Stimulated activated naive B cell treated with anti-CD40 and anti-IgM and Interleukin-4, amounts not matched to agents 10 μg/mL and 1 μg/mL and 100 μg/mL, for 72 hours (primary cell): ENCODE data around the gene GH1.
"Not testable (repeated sequence)": the region's sequence is repeated elsewhere in the genome, so short reads cannot be mapped to it uniquely, and the experiment has no call there.

Experiments
- ATAC-seq, 2 donors: fragments of 150-1000 bp; cut with Tn5 transposase; replicated peaks; 2 replicates each; pipeline ENCODE4 v1.10.0; 2021; ENCODE audit warnings: moderate library complexity in 1 of 2
- DNase-seq: peaks from one replicate; pipeline ENCODE4 v3.0.0; 2021
- H3K27ac Mint-ChIP-seq: one replicate; pipeline ENCODE4 v1.8.0; 2022; ENCODE audit warnings: mild to moderate bottlenecking, mixed read lengths
- H3K27me3 Mint-ChIP-seq, 2 donors: one replicate each; pipeline ENCODE4 v1.8.0; 2022; ENCODE audit warnings: mixed read lengths in 2 of 2
- H3K36me3 Mint-ChIP-seq, 2 donors: one replicate each; pipeline ENCODE4 v1.8.0; 2022; ENCODE audit warnings: mixed read lengths in 2 of 2, mild to moderate bottlenecking in 1 of 2
- H3K4me1 Mint-ChIP-seq, 2 donors: one replicate each; pipeline ENCODE4 v1.8.0; 2022; ENCODE audit warnings: mixed read lengths in 2 of 2, mild to moderate bottlenecking in 1 of 2
- H3K4me3 Mint-ChIP-seq, 2 donors: one replicate each; pipeline ENCODE4 v1.8.0; 2022; ENCODE audit warnings: mild to moderate bottlenecking in 2 of 2, mixed read lengths in 2 of 2, moderate library complexity in 1 of 2
- H3K9me3 Mint-ChIP-seq, 2 donors: one replicate each; pipeline ENCODE4 v1.8.0; 2022; ENCODE audit warnings: mixed read lengths in 2 of 2, mild to moderate bottlenecking in 1 of 2

The GH1 gene

DNA sequence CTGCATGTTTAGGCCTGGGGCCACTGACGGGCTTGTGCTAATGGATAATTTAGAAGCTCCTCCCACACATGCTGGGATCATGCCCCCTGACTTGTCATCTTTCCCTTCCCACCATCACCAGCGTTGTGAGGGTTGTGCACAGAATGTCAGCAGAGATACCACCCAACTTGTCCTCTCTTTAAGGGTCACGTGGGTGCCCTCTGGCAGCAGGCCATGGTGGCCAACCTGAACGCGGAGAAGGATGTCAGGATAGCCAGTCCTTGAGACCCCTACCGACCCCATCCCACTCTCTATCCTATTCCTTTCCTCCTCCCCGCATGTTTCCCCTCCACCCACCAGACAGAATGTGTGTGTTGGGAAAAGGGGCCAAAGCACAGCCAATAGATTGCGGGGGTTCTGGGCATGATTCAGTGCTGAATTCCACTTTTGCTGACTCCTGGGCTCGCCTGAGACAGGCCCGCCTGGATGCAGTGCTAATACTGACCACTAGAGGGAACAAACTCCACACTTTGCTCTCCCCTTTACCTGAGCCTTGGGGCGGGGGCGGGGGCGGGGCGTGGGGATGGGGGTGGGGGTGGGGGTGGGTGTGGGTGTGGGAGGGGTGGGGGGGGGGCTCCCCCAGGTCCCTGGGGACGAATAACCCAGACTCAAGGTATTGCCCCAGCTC lies 36.6 kb downstream of the GH1 start, which contains the start of gene GH2:
Gene GH2, minus strand, starts transcription at position 10 of the 667 bp plus-strand sequence. CDS start 143 bp downstream, outside the sequence.
- no peak within 1 kb of the TSS for H3K27ac Mint-ChIP-seq
- H3K4me3 Mint-ChIP-seq: no peak within 1 kb of the TSS
- peak; percentile 82 to 87 for ATAC-seq
- H3K9me3 Mint-ChIP-seq: no peaks in the 10 kb centered on the region
- H3K27me3 Mint-ChIP-seq: peaks cover 5 to 12% of the 10 kb centered on the region in 2 donors
- H3K36me3 Mint-ChIP-seq: peaks cover 0 to 2% of the 10 kb centered on the region in 2 donors
- DNase-seq: peak; percentile 52
- peaks cover 11 to 25% of the 10 kb centered on the region in 2 donors for H3K4me1 Mint-ChIP-seq

DNA sequence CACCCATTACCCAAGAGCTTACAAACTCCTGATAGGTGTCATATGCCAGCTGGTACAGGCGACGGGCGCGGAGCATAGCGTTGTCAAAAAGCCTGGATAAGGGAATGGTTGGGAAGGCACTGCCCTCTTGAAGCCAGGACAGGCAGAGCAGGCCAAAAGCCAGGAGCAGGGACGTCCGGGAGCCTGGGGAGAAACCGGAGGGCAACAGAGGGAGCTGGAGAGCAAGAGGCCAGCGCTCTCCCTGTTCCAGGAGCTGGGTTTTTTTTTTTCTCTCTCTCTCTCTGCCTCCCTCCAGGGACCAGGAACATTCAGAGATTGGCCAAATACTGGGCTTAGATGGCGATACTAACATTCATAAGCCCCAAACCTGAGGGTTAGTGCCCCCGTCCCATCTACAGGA lies 37.3 kb downstream of the GH1 start:
- H3K9me3 Mint-ChIP-seq, H3K4me3 Mint-ChIP-seq, DNase-seq, ATAC-seq, H3K27ac Mint-ChIP-seq, H3K36me3 Mint-ChIP-seq: not testable (repeated sequence)
- H3K27me3 Mint-ChIP-seq: peaks cover 5 to 12% of the 10 kb centered on the region in 2 donors
- peaks cover 11 to 25% of the 10 kb centered on the region in 2 donors for H3K4me1 Mint-ChIP-seq

DNA sequence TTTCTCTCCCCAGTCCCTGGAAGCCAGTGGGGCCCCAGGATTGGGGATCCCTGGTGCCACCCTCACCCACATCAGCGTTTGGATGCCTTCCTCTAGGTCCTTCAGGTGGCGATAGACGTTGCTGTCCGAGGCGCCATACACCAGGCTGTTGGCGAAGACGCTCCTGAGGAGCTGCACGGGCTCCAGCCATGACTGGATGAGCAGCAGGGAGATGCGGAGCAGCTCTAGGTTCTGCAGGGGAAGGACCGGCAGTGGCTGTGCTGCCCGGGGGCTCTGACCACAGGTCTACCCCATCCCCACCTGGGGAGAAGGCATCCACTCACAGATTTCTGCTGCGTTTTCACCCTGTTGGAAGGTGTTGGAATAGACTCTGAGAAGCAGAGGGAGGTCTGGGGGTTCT lies 37.9 kb downstream of the GH1 start:
- no peak for DNase-seq
- no peak for ATAC-seq
- no peak overlapping the region for H3K27ac Mint-ChIP-seq
- H3K9me3 Mint-ChIP-seq: no peaks in the 10 kb centered on the region
- H3K4me3 Mint-ChIP-seq: no peak overlapping the region
- H3K4me1 Mint-ChIP-seq: peaks cover 11 to 25% of the 10 kb centered on the region in 2 donors
- peaks cover 0 to 2% of the 10 kb centered on the region in 2 donors for H3K36me3 Mint-ChIP-seq
- H3K27me3 Mint-ChIP-seq: peaks cover 5 to 13% of the 10 kb centered on the region in 2 donors

DNA sequence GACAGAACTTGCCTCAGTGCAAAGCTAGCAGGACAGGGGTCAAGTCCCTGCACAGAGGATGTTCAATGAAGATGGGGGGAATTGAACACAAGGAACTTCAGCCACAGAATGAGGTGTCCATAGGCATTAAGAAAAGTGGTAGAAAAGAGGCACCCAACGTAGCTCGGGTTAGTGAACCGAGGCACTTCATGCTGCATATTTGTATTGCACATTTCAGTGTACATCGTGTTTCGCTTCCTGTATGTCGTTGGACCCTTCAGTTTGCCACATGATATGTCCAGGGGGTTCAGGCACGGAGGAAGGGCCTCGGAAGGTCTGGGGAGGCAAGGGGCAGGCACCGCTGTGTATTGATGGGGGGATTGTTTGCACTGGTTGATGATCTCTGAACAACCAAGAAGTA lies 40.2 kb downstream of the GH1 start:
- DNase-seq, H3K9me3 Mint-ChIP-seq, H3K27ac Mint-ChIP-seq, H3K36me3 Mint-ChIP-seq, H3K4me3 Mint-ChIP-seq: not testable (repeated sequence)
- peak in 1 of 2 donors; percentile 27 for ATAC-seq
- peaks cover 11% of the 10 kb centered on the region in 2 donors for H3K4me1 Mint-ChIP-seq
- H3K27me3 Mint-ChIP-seq: peaks cover 13% of the 10 kb centered on the region in 2 donors

DNA sequence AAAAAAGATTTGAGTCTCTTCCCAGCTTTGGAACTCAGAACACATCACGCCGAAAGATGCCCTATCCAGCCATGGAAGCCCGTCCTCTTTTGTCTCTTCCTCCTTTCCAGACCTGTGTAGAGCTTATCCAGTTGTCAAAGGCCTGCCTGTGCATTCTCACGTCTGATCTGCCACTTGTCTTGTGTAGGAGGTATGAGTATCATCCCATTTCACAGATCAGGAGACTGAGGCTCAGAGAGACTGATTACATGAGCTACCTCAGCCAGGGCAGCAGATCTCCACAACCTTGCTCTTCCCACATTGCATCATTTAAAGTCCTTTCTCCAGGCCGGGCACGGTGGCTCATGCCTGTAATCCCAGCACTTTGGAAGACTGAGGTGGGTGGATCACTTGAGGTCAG lies 43.9 kb downstream of the GH1 start:
- DNase-seq, H3K4me1 Mint-ChIP-seq, H3K9me3 Mint-ChIP-seq, H3K36me3 Mint-ChIP-seq, H3K27me3 Mint-ChIP-seq, ATAC-seq, H3K27ac Mint-ChIP-seq, H3K4me3 Mint-ChIP-seq: not testable (repeated sequence)

DNA sequence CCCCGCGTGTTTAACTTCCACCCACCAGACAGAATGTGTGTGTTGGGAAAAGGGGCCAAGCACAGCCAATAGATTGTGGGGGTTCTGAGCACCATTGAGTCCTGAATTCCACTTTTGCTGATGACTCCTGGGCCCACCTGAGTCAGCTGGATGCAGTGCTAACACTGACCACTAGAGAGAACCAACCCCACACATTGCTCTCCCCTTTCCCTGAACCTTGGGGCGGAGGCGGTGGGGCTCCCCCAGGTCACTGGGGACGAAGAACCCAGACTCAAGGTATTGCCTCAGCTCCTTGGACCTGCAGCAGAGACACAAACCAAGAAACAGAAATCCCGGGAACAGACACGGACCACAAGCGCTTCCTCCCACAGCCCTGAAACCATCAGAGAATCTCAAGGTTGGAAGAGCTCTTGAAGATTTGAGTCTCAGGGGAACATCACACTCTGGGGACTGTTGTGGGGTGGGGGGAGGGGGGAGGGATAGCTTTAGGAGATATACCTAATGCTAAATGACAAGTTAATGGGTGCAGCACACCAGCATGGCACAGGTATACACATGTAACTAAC lies 44.5 kb downstream of the GH1 start:
- peak; percentile 52 to 75 for ATAC-seq
- H3K4me3 Mint-ChIP-seq, H3K27me3 Mint-ChIP-seq, H3K27ac Mint-ChIP-seq, H3K4me1 Mint-ChIP-seq, H3K36me3 Mint-ChIP-seq, H3K9me3 Mint-ChIP-seq, DNase-seq: not testable (repeated sequence)

DNA sequence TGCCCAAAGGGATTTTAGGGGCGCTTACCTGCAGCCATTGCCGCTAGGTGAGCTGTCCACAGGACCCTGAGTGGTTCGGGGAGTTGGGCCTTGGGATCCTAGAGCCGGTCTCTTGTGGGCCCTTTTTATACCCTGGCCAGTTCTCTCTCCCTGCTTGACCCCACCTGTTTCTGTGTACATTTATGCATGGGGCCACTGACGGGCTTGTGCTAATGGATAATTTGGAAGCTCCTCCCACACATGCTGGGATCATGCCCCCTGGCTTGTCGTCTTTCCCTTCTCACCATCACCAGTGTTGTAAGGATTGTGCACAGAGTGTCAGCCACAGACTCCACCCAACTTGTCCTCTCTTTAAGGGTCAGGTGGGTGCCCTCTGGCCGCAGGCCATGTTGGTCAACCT lies 45.1 kb downstream of the GH1 start, which contains the start of gene CSH2:
Gene CSH2, minus strand, starts transcription at position 101 of the 400 bp plus-strand sequence. Its CDS starts 63 bp downstream, at position 38.
- H3K4me3 Mint-ChIP-seq, ATAC-seq, DNase-seq, H3K4me1 Mint-ChIP-seq, H3K36me3 Mint-ChIP-seq, H3K27ac Mint-ChIP-seq, H3K9me3 Mint-ChIP-seq, H3K27me3 Mint-ChIP-seq: not testable (repeated sequence)

DNA sequence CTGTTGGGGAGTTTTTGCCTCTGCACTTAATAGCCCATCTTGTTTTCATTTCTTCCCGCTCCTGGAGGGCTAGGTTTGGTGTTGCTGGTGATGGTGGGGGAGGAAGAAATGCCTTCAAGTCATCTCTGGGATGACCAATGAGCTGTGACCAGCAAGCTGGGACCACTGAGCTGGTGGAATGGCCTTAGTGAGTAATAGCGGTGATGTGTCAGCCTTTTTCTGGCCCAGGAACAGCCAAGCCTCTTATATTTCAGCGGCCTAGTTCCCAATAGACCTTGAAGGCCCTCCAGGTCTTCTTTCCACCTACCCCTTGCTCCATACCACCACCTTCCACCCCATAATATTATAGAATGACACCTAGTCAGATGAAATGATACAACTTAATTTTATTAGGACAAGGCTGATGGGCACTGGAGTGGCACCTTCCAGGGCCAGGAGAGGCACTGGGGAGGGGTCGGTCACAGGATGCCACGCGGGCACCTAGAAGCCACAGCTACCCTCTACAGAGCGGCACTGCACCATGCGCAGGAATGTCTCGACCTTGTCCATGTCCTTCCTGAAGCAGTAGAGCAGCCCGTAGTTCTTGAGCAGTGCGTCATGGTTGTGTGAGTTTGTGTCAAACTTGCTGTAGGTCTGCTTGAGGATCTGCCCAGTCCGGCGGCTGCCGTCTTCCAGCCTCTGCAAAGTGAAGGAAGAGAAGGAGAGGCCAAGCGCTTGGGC lies 46.8 kb downstream of the GH1 start:
- H3K4me3 Mint-ChIP-seq, H3K27me3 Mint-ChIP-seq, H3K9me3 Mint-ChIP-seq, H3K27ac Mint-ChIP-seq, DNase-seq, H3K4me1 Mint-ChIP-seq, H3K36me3 Mint-ChIP-seq, ATAC-seq: not testable (repeated sequence)

DNA sequence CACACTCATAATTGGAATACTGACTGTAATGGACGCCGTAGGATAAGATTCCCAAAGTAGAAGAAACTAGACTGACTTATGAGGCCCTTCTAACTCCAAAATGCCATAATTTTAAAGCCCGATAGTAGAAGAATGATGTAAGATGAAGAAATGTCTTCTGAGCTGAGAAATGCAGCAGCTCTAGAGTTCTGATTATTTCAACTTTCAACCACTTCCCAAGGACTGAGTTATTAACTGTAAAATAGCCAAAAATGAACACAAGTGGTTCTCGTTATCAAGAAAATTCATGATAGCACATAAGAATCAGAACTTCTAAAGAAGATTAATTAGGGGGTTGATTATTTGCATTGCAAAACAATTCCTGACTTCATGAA lies 48.4 kb downstream of the GH1 start:
- H3K36me3 Mint-ChIP-seq, H3K4me1 Mint-ChIP-seq, H3K27ac Mint-ChIP-seq, ATAC-seq, H3K4me3 Mint-ChIP-seq, H3K9me3 Mint-ChIP-seq, DNase-seq, H3K27me3 Mint-ChIP-seq: not testable (repeated sequence)

DNA sequence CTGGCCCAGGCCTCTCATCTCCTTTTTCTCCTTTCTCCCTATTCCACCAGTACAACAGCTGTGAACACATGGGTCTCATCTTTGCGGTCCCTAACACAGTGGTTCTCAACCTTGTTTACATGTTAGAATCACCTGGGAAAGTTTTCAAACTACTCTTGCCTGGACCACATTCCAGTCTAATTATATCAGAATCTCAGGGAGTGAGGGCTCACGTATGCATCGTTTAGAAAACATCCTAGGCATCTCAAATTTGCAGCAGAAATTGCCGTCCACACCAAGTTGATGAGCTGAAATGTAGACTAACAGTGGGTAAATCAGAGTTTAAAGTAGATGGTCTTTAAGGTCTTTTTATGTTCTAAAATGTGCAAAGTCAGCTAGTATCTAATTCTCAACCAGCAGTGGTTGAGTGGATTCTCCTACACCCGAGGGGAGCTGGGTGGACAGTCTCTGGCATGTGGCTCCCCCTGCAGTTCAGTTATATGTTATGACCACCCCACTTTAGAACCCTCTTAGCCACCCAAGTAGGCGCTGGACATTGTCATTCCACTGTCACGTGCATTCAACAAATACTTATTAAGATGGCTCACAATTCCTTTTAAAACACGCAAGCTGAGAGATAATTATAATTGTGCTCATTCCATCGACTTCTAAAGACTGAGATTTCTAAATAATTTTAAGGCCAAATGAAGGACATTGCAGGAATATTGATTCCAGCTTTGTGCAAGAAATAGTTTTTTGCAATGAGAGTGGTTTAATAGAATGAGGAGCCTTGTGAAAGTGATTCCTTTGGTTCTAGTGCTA lies 48.9 kb downstream of the GH1 start:
- not testable (repeated sequence) for DNase-seq, H3K4me3 Mint-ChIP-seq, H3K9me3 Mint-ChIP-seq, H3K27me3 Mint-ChIP-seq, H3K4me1 Mint-ChIP-seq, H3K36me3 Mint-ChIP-seq, H3K27ac Mint-ChIP-seq
- peak in 1 of 2 donors; percentile 51 for ATAC-seq
